Measurements from ENCODE around the gene AMN.
A peak's percentile ranks its signal among the peaks of the same experiment; 100 is the strongest.

AMN gene

GRCh38 chr14:102928412-102929240, 6.2 kb downstream of the AMN start:
- no peak for DNase-seq (ENCODE audit: low read depth)

GRCh38 chr14:102929241-102930137, 7.0 kb downstream of the AMN start:
- DNase-seq (ENCODE audit: low read depth), result no peak

- no peak for DNase-seq (ENCODE audit: low read depth)
Observed at GRCh38 chr14:102930138-102930752, 7.8 kb downstream of the AMN start.

GRCh38 chr14:102930753-102931579, 8.5 kb downstream of the AMN start:
- DNase-seq (ENCODE audit: low read depth), result peak; percentile 13

- no peak for DNase-seq (ENCODE audit: low read depth)
Observed at GRCh38 chr14:102931580-102932285, 9.3 kb downstream of the AMN start.

GRCh38 chr14:102932484-102933248, 10.2 kb downstream of the AMN start:
- DNase-seq (ENCODE audit: low read depth), result no peak

- no peak for DNase-seq (ENCODE audit: low read depth)
Observed at GRCh38 chr14:102933618-102934231, 11.3 kb downstream of the AMN start.

- no peak for DNase-seq (ENCODE audit: low read depth)
Observed at GRCh38 chr14:102935756-102936155, 13.3 kb downstream of the AMN start.

GRCh38 chr14:102937331-102938175, 15.1 kb downstream of the AMN start:
- no peak for DNase-seq (ENCODE audit: low read depth)

- no peak for DNase-seq (ENCODE audit: low read depth)
Observed at GRCh38 chr14:102938191-102938590, 15.7 kb downstream of the AMN start.

- no peak for DNase-seq (ENCODE audit: low read depth)
Observed at GRCh38 chr14:102939329-102939728, 16.9 kb downstream of the AMN start.

GRCh38 chr14:102939820-102940561, 17.5 kb downstream of the AMN start:
- no peak for DNase-seq (ENCODE audit: low read depth)

GRCh38 chr14:102940729-102941362, 18.4 kb downstream of the AMN start:
- DNase-seq (ENCODE audit: low read depth), result no peak

GRCh38 chr14:102941419-102942011, 19.1 kb downstream of the AMN start:
- DNase-seq (ENCODE audit: low read depth), result no peak

GRCh38 chr14:102942069-102942468, 19.6 kb downstream of the AMN start:
- no peak for DNase-seq (ENCODE audit: low read depth)

- no peak for DNase-seq (ENCODE audit: low read depth)
Observed at GRCh38 chr14:102943454-102943853, 21.0 kb downstream of the AMN start.

- DNase-seq (ENCODE audit: low read depth), result no peak
Observed at GRCh38 chr14:102943979-102944378, 21.5 kb downstream of the AMN start.
